ENCODE data around the gene TANGO6.

DNA sequence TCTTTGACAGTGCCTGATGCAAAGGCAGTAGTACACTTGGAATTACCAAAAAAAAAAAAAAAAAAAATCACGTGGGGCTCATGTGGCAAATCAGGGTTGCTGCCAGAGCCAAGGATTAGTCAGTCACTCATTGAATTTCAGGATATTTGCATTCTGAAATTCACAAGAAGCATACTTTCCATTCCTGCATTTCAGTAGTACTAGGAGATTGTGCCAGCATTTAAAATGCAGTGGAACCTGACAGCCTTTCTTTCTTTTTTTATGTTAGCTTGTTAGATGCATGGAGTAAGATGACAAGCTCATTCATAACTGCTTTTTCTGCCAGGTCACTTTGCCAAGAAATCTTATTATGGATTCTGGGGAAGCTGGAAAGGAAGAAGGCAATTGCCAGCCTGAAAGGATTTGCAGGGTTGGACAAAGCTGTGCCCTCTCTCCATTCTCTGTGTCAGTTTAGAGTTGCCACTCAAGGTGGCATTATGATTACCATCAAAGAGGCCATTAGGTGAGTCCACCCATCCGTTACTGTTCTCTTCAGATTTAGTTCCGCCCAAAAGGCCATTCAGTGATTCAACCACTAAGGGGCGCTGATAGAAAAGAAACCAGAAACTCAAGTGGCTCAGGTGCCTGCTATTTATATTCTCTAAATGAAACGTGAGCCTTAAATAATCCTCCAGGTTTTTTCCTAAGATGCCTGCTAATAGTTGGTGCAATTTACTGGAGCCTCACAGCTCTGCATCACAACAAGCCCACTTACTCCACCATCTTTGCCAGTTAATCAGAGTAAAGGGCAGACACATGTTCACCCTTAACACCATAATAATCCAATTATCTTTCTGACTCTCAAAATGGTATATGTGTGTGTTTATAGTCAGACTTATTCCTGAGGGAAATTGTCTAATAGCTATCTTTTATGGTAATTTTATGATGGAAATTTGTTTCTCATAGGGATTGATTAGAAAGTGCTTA lies 59.0 kb downstream of the TANGO6 start:
- no peak for TF ChIP-seq YY1 (IDR thresholded peaks at IDR 0.05; ENCODE audit: insufficient read depth, insufficient read length)
- TF ChIP-seq SUZ12 (IDR thresholded peaks at IDR 0.05; ENCODE audit: extremely low read depth, insufficient read depth, insufficient read length), result no peak
- TF ChIP-seq ZNF274 (IDR thresholded peaks at IDR 0.05; ENCODE audit: low read depth, low read length), result no peak

Data from NT2/D1 (cell line).